ENCODE measurements around the gene GALK1. TPM values are rescaled to one million over a fixed set of nuclear protein-coding genes. Genes with fewer than 3 reads are reported as not detected.
"Not testable (repeated sequence)": the region's sequence is repeated elsewhere in the genome, so short reads cannot be mapped to it uniquely, and the experiment has no call there.

GALK1 gene
- total RNA-seq: 10 to 100 TPM; 16.9 to 23.5 (median 21.3) TPM

GRCh38 chr17:75764711-75765421, at the start of gene GALK1:
GALK1 (minus strand) TSS chr17:75765192; CDS start chr17:75765136, 56 bp downstream.
- Mint-ChIP-seq H3K4me1 (ENCODE audit: low read depth) (peaks cover 15% of the 10 kb centered on the region), H3K27me3 (ENCODE audit: low read depth) (no peaks in the 10 kb centered on the region), H3K36me3 (ENCODE audit: insufficient read depth) (no peaks in the 10 kb centered on the region), H3K9me3 (no peaks in the 10 kb centered on the region), H3K4me3 (peak within 1 kb of the TSS; percentile 75)
- DNase-seq: peak; percentile 60
- peak; percentile 97 to 98 for ATAC-seq

GRCh38 chr17:75814021-75814395, 49.0 kb upstream of the GALK1 start:
- DNase-seq: no peak

GRCh38 chr17:75813081-75814020, 48.4 kb upstream of the GALK1 start:
- Mint-ChIP-seq H3K4me3 (no peak overlapping the region), H3K4me1 (ENCODE audit: low read depth) (peaks cover 4% of the 10 kb centered on the region), H3K9me3 (no peaks in the 10 kb centered on the region), H3K27me3 (ENCODE audit: low read depth) (no peaks in the 10 kb centered on the region), H3K36me3 (ENCODE audit: insufficient read depth) (peaks cover 5% of the 10 kb centered on the region)
- no peak for ATAC-seq
- DNase-seq: no peak

More at GRCh38 chr17:75814021-75814395, 49.0 kb upstream of the GALK1 start:
- Mint-ChIP-seq H3K27me3 (ENCODE audit: low read depth) (no peaks in the 10 kb centered on the region), H3K4me3 (no peak overlapping the region), H3K9me3 (no peaks in the 10 kb centered on the region), H3K4me1 (ENCODE audit: low read depth) (no peaks in the 10 kb centered on the region), H3K36me3 (ENCODE audit: insufficient read depth) (peaks cover 8% of the 10 kb centered on the region)
- no peak for ATAC-seq

- H3K4me1 Mint-ChIP-seq (ENCODE audit: low read depth): peaks cover 4% of the 10 kb centered on the region
- H3K36me3 Mint-ChIP-seq (ENCODE audit: insufficient read depth): peaks cover 5% of the 10 kb centered on the region
- H3K4me3 Mint-ChIP-seq: no peak overlapping the region
- no peaks in the 10 kb centered on the region for H3K9me3 Mint-ChIP-seq
- ATAC-seq: no peak
- H3K27me3 Mint-ChIP-seq (ENCODE audit: low read depth): no peaks in the 10 kb centered on the region
- no peak for DNase-seq
Measured at GRCh38 chr17:75812096-75813013, 47.4 kb upstream of the GALK1 start.

GRCh38 chr17:75811174-75811573, 46.2 kb upstream of the GALK1 start:
- Mint-ChIP-seq H3K36me3 (ENCODE audit: insufficient read depth) (peaks cover 2% of the 10 kb centered on the region), H3K4me3 (no peak overlapping the region), H3K9me3 (no peaks in the 10 kb centered on the region), H3K4me1 (ENCODE audit: low read depth) (peaks cover 4% of the 10 kb centered on the region), H3K27me3 (ENCODE audit: low read depth) (no peaks in the 10 kb centered on the region)
- ATAC-seq (no peak), DNase-seq (no peak)

GRCh38 chr17:75810756-75811155, 45.8 kb upstream of the GALK1 start:
- not testable (repeated sequence) for H3K4me1 Mint-ChIP-seq (ENCODE audit: low read depth); H3K9me3 Mint-ChIP-seq; ATAC-seq; H3K36me3 Mint-ChIP-seq (ENCODE audit: insufficient read depth); H3K4me3 Mint-ChIP-seq; DNase-seq; H3K27me3 Mint-ChIP-seq (ENCODE audit: low read depth)

- peaks cover 4% of the 10 kb centered on the region for H3K4me1 Mint-ChIP-seq (ENCODE audit: low read depth)
- no peaks in the 10 kb centered on the region for H3K9me3 Mint-ChIP-seq
- H3K4me3 Mint-ChIP-seq: no peak overlapping the region
- H3K36me3 Mint-ChIP-seq (ENCODE audit: insufficient read depth): peaks cover 2% of the 10 kb centered on the region
- ATAC-seq (no peak), DNase-seq (no peak)
- no peaks in the 10 kb centered on the region for H3K27me3 Mint-ChIP-seq (ENCODE audit: low read depth)
Measured at GRCh38 chr17:75810216-75810615, 45.2 kb upstream of the GALK1 start.

- Mint-ChIP-seq H3K4me1 (ENCODE audit: low read depth) (peaks cover 4% of the 10 kb centered on the region), H3K27me3 (ENCODE audit: low read depth) (no peaks in the 10 kb centered on the region), H3K36me3 (ENCODE audit: insufficient read depth) (peaks cover 2% of the 10 kb centered on the region), H3K4me3 (no peak overlapping the region), H3K9me3 (no peaks in the 10 kb centered on the region)
- ATAC-seq: no peak
- no peak for DNase-seq
Measured at GRCh38 chr17:75809631-75810111, 44.7 kb upstream of the GALK1 start.

- H3K27me3 Mint-ChIP-seq (ENCODE audit: low read depth): no peaks in the 10 kb centered on the region
- peaks cover 4% of the 10 kb centered on the region for H3K4me1 Mint-ChIP-seq (ENCODE audit: low read depth)
- H3K9me3 Mint-ChIP-seq: no peaks in the 10 kb centered on the region
- ATAC-seq: peak in 1 of 2 donors; percentile 21
- H3K36me3 Mint-ChIP-seq (ENCODE audit: insufficient read depth): peaks cover 2% of the 10 kb centered on the region
- no peak overlapping the region for H3K4me3 Mint-ChIP-seq
- DNase-seq: no peak
Measured at GRCh38 chr17:75808905-75809621, 44.1 kb upstream of the GALK1 start.

- ATAC-seq (no peak), DNase-seq (no peak)
- no peak overlapping the region for H3K4me3 Mint-ChIP-seq
- H3K4me1 Mint-ChIP-seq (ENCODE audit: low read depth): peaks cover 6% of the 10 kb centered on the region
- no peaks in the 10 kb centered on the region for H3K27me3 Mint-ChIP-seq (ENCODE audit: low read depth)
- H3K9me3 Mint-ChIP-seq: no peaks in the 10 kb centered on the region
- H3K36me3 Mint-ChIP-seq (ENCODE audit: insufficient read depth): peaks cover 1% of the 10 kb centered on the region
Measured at GRCh38 chr17:75808549-75808904, 43.5 kb upstream of the GALK1 start.

GRCh38 chr17:75807861-75808260, 42.9 kb upstream of the GALK1 start:
- no peaks in the 10 kb centered on the region for H3K9me3 Mint-ChIP-seq
- no peak for ATAC-seq
- no peaks in the 10 kb centered on the region for H3K27me3 Mint-ChIP-seq (ENCODE audit: low read depth)
- no peak for DNase-seq
- H3K4me3 Mint-ChIP-seq: no peak overlapping the region
- peaks cover 9% of the 10 kb centered on the region for H3K4me1 Mint-ChIP-seq (ENCODE audit: low read depth)
- H3K36me3 Mint-ChIP-seq (ENCODE audit: insufficient read depth): no peaks in the 10 kb centered on the region

GRCh38 chr17:75806822-75807500, 42.0 kb upstream of the GALK1 start:
- no peaks in the 10 kb centered on the region for H3K9me3 Mint-ChIP-seq
- no peak overlapping the region for H3K4me3 Mint-ChIP-seq
- DNase-seq: no peak
- H3K4me1 Mint-ChIP-seq (ENCODE audit: low read depth): peaks cover 9% of the 10 kb centered on the region
- no peak for ATAC-seq
- no peaks in the 10 kb centered on the region for H3K27me3 Mint-ChIP-seq (ENCODE audit: low read depth)
- no peaks in the 10 kb centered on the region for H3K36me3 Mint-ChIP-seq (ENCODE audit: insufficient read depth)

GRCh38 chr17:75803883-75804282, 38.9 kb upstream of the GALK1 start:
- peaks cover 9% of the 10 kb centered on the region for H3K4me1 Mint-ChIP-seq (ENCODE audit: low read depth)
- no peaks in the 10 kb centered on the region for H3K27me3 Mint-ChIP-seq (ENCODE audit: low read depth)
- no peaks in the 10 kb centered on the region for H3K9me3 Mint-ChIP-seq
- H3K4me3 Mint-ChIP-seq: no peak overlapping the region
- DNase-seq (no peak), ATAC-seq (no peak)
- peaks cover 7% of the 10 kb centered on the region for H3K36me3 Mint-ChIP-seq (ENCODE audit: insufficient read depth)

All from activated T-cell treated with anti-CD3 and anti-CD28 coated beads, Interleukin-2, amount 50 U/mL, for 4 hours (primary cell).